KMS-11 (cell line): ENCODE data around the gene SLC2A11.
A peak's percentile ranks its signal among the peaks of the same experiment; 100 is the strongest.

Experiments used
- H2AFZ ChIP-seq: fragments of 200-600 bp; sonication (generic); 2 replicates; pipeline ENCODE4 v1.6.1; 2016; ENCODE audit warnings: antibody characterized with exemption, mixed run types, low read depth
- H3K27ac ChIP-seq: fragments of 200-600 bp; sonication (generic); 2 replicates; pipeline ENCODE4 v1.6.1; 2016; ENCODE audit warnings: mild to moderate bottlenecking, mixed run types
- H3K27me3 ChIP-seq: fragments of 200-600 bp; sonication (generic); 2 replicates; pipeline ENCODE4 v1.6.1; 2017; ENCODE audit warnings: mild to moderate bottlenecking, low read depth, mixed run types, moderate library complexity; ENCODE audit not compliant: insufficient read depth
- H3K36me3 ChIP-seq: fragments of 200-600 bp; sonication (generic); 2 replicates; pipeline ENCODE4 v1.6.1; 2017; ENCODE audit warnings: mild to moderate bottlenecking, mixed run types; ENCODE audit not compliant: insufficient read depth
- H3K4me1 ChIP-seq: fragments of 200-600 bp; sonication (generic); 2 replicates; pipeline ENCODE4 v1.6.1; 2016; ENCODE audit warnings: mild to moderate bottlenecking, low read depth, mixed run types; ENCODE audit not compliant: poor library complexity, severe bottlenecking
- H3K4me2 ChIP-seq: fragments of 200-600 bp; sonication (generic); 2 replicates; pipeline ENCODE4 v1.7.0; 2016; ENCODE audit warnings: mild to moderate bottlenecking, mixed run types
- H3K4me3 ChIP-seq: fragments of 200-600 bp; sonication (generic); IDR thresholded peaks from 2 replicates; pipeline ENCODE4 v1.6.1; 2017; ENCODE audit warnings: low read depth, low read length, mixed read lengths; ENCODE audit not compliant: insufficient read depth
- H3K79me2 ChIP-seq: fragments of 200-600 bp; sonication (generic); 2 replicates; pipeline ENCODE4 v1.6.1; 2016; ENCODE audit warnings: low read depth, mixed run types; ENCODE audit not compliant: insufficient read depth
- H3K9ac ChIP-seq: fragments of 200-600 bp; sonication (generic); 2 replicates; pipeline ENCODE4 v1.6.1; 2016; ENCODE audit warnings: mild to moderate bottlenecking, mixed run types
- H4K20me1 ChIP-seq: fragments of 200-600 bp; sonication (generic); 2 replicates; pipeline ENCODE4 v1.6.1; 2016; ENCODE audit warnings: mild to moderate bottlenecking, mixed run types; ENCODE audit not compliant: insufficient read depth
- TF ChIP-seq, protein P1 (sequence below): fragments of 200-600 bp; sonication (generic); conservative IDR thresholded peaks from 2 replicates; pipeline ENCODE4 v1.6.1; 2017; ENCODE audit warnings: low read depth, mild to moderate bottlenecking, antibody characterized with exemption, low read length, moderate library complexity, mixed read lengths

SLC2A11 gene

DNA sequence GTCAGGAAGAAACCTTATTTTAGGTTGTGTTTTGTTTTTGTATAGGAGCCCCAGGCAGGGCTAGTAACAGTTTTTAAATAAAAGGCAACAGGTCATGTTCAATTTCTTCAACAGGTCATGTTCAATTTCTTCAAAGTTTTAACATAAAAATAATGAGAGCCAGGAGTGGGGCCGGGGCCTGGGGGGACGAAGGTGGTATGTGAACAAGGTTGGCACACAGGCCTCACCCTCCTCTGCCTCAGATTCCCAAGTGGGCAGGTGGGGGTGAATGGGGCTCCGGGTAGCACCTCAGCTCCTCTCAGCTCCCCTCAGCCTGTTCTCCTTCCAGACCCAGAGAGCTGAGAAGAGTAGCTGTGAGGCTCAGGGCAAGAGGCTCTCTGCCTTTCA lies 23.3 kb upstream of the SLC2A11 start:
- Histone ChIP-seq H3K4me1 (peaks cover 22% of the 10 kb centered on the region), H3K4me3 (no peak overlapping the region), H3K79me2 (peaks cover 29% of the 10 kb centered on the region), H3K4me2 (no peak overlapping the region), H3K9ac (no peak overlapping the region), H2AFZ (no peak overlapping the region), H3K27me3 (no peaks in the 10 kb centered on the region), H3K27ac (peak overlapping the region; percentile 73; the same call in 1 of the 2 replicates), H4K20me1 (no peaks in the 10 kb centered on the region), H3K36me3 (no peaks in the 10 kb centered on the region)
- TF ChIP-seq, protein P1, sequence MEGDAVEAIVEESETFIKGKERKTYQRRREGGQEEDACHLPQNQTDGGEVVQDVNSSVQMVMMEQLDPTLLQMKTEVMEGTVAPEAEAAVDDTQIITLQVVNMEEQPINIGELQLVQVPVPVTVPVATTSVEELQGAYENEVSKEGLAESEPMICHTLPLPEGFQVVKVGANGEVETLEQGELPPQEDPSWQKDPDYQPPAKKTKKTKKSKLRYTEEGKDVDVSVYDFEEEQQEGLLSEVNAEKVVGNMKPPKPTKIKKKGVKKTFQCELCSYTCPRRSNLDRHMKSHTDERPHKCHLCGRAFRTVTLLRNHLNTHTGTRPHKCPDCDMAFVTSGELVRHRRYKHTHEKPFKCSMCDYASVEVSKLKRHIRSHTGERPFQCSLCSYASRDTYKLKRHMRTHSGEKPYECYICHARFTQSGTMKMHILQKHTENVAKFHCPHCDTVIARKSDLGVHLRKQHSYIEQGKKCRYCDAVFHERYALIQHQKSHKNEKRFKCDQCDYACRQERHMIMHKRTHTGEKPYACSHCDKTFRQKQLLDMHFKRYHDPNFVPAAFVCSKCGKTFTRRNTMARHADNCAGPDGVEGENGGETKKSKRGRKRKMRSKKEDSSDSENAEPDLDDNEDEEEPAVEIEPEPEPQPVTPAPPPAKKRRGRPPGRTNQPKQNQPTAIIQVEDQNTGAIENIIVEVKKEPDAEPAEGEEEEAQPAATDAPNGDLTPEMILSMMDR, result no peak

DNA sequence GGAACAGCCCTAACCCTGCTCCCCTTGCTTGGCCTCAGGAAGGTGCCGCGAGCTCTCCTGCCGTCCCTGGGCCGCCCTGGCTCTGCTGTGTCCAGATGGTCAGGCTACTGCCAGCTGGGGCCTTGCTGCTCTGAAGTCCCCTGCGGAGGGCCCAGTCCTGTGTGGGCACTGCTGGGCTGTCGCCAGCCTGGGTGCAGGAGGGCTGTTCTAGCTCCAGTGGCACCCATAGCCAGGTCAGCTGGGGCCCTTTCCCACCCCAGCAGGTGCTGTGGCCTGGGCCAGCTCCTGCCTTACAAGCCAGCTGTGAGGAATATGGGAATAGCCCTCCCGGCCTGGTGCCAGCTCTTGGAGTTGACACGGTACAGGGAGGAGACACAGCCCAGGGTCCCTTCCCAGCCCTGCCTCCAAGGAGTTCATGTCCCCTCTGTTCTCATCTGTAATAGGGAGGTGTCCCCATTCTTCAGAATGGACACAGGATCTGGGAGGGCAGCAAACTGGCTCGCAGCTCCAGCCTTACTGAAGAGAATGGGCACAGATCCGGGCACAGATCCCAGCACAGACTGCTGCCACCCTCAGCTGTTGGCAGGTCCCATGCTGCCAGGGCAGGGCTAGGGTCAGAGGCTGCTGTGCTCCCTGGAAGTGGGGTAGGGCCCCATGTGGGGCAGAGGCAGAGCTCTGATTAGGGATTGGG lies 22.7 kb upstream of the SLC2A11 start:
- TF ChIP-seq, protein P1, result no peak
- peaks cover 29% of the 10 kb centered on the region for H3K79me2 ChIP-seq
- peak overlapping the region; percentile 85; the same call in 1 of the 2 replicates for H3K9ac ChIP-seq
- H3K4me2 ChIP-seq, result peak overlapping the region; percentile 76; the same call in 1 of the 2 replicates
- peak overlapping the region; percentile 73 for H3K27ac ChIP-seq
- H4K20me1 ChIP-seq, result no peaks in the 10 kb centered on the region
- H3K36me3 ChIP-seq, result no peaks in the 10 kb centered on the region
- H3K27me3 ChIP-seq, result no peaks in the 10 kb centered on the region
- H3K4me1 ChIP-seq, result peaks cover 28% of the 10 kb centered on the region
- no peak overlapping the region for H2AFZ ChIP-seq
- no peak overlapping the region for H3K4me3 ChIP-seq

DNA sequence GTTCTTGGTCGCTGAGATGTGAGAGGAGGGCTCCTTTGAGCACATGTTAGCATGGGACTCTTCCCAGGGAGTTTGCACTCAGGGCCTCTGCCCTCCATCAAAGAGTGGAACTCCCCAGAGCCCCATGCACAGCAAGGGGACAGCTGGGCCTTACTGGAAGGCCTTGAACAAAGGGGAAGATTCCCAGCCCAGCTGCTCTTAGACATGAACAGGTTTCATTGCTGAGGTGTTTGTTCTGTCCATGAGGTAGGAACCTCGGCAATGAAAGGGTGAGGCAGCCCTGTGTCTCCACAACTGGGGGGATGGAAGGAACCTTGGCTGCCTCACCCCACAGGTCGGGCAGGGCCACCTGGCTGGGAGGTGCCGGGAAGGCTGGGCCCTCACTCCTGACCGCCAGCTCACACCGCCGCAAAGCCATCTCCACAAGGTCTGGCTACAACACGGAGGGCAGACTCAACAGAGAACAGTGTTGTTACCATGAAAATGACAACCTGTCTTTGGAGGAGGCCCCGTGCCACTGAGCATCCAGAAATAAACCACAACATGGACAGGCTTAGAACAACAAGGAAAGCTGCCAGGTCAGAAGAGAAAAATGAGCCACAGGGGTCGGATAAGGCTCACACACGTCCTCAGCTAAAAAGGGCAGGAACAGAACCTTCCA lies 22.1 kb upstream of the SLC2A11 start:
- H3K4me3 ChIP-seq, result no peak overlapping the region
- H3K27me3 ChIP-seq, result no peaks in the 10 kb centered on the region
- no peaks in the 10 kb centered on the region for H4K20me1 ChIP-seq
- peak overlapping the region; percentile 76 for H3K4me2 ChIP-seq
- no peaks in the 10 kb centered on the region for H3K36me3 ChIP-seq
- TF ChIP-seq, protein P1, result no peak
- peaks cover 35% of the 10 kb centered on the region for H3K4me1 ChIP-seq
- peak overlapping the region; percentile 73 for H3K27ac ChIP-seq
- H3K9ac ChIP-seq, result peak overlapping the region; percentile 85; the same call in 1 of the 2 replicates
- no peak overlapping the region for H2AFZ ChIP-seq
- peaks cover 29% of the 10 kb centered on the region for H3K79me2 ChIP-seq

DNA sequence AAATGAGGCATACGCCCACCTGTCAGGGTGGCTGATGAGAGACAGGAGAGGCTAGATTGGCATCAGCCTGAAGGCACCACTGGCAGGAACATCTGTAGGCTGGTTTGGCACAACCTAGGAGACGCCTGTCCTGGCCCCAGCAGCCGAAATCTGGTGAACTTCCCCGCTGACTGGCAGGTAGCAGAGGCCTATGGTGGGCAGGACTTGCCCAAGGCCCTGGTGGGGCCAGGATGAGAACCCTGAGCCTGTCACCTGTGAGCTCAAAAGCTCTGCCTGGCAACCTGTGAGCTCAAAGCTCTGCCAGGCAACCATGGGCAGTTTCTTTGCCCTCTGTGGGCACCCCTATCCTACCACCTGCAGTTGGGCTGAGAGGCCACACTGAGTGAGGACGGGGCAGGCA lies 21.4 kb upstream of the SLC2A11 start:
- H3K4me3 ChIP-seq, result no peak overlapping the region
- TF ChIP-seq, protein P1, result no peak
- peak overlapping the region; percentile 85; the same call in 1 of the 2 replicates for H3K9ac ChIP-seq
- peaks cover 41% of the 10 kb centered on the region for H3K4me1 ChIP-seq
- no peaks in the 10 kb centered on the region for H4K20me1 ChIP-seq
- no peak overlapping the region for H2AFZ ChIP-seq
- H3K4me2 ChIP-seq, result peak overlapping the region; percentile 76
- H3K27ac ChIP-seq, result peak overlapping the region; percentile 73; the same call in 1 of the 2 replicates
- H3K36me3 ChIP-seq, result no peaks in the 10 kb centered on the region
- H3K79me2 ChIP-seq, result peaks cover 29% of the 10 kb centered on the region
- H3K27me3 ChIP-seq, result no peaks in the 10 kb centered on the region
